K562 (cell line): ENCODE data around the gene ADGRE1. TPM values are rescaled to one million over a fixed set of nuclear protein-coding genes. Genes with fewer than 3 reads are reported as not detected.
A peak's percentile ranks its signal among the peaks of the same experiment; 100 is the strongest.
"Not testable (repeated sequence)": the region's sequence is repeated elsewhere in the genome, so short reads cannot be mapped to it uniquely, and the experiment has no call there.

ENCODE experiments used
- ATAC-seq: fragments of 200-7000 bp; cut with Tn5 transposase; 3 replicates; pipeline ENCODE4 v1.9.1; 2020; ENCODE audit warnings: moderate library complexity
- BruUV-seq: library from RNA; stranded (reverse); fragments of 400-500 nt; replicated peaks from 2 replicates; lab custom pipeline; 2021; lab: Mats Ljungman, UMichigan
- CTCF ChIA-PET: fragments of 300-600 bp; formaldehyde crosslinking; extraction: SDS; loops from one replicate; lab custom pipeline; 2021; ENCODE audit warnings: low intra/inter-chr PET ratio; lab: Yijun Ruan, JAX
- POLR2A ChIA-PET: fragments of 300-600, 350-650 bp; sonication (Branson Sonifier 250); formaldehyde crosslinking; extraction: SDS; loops from one replicate; lab custom pipeline; 2021; ENCODE audit warnings: antibody characterized with exemption, inconsistent platforms; lab: Yijun Ruan, JAX
- DNase-seq, 4 experiments: peaks; one replicate each; pipeline versions ENCODE4 v3.0.0 to v3.0.0-alpha.2; 2011 to 2018; ENCODE audit warnings: low spot score in 3 of 4, mixed read lengths in 3 of 4; ENCODE audit errors: extremely low read depth in 1 of 4
- FAIRE-seq: peaks from 2 replicates; lab custom pipeline; 2011; peaks lifted over from hg19 to GRCh38; lab: Jason Lieb, UNC
- H2AFZ ChIP-seq: 2 replicates; pipeline ENCODE4 v1.6.0; 2011; ENCODE audit warnings: low read depth, low read length, control low read depth, inconsistent platforms
- H3K27ac ChIP-seq: fragments of 200-600 bp; 3 replicates; pipeline ENCODE4 v1.8.0; 2011; ENCODE audit warnings: low read depth, mild to moderate bottlenecking, control low read depth, inconsistent platforms, low read length, moderate library complexity, mixed read lengths; ENCODE audit errors: extremely low read depth
- H3K27me3 ChIP-seq, 2 experiments: fragments of 300-600 bp in 1 of 2; 2 replicates in 1 of 2; 3 replicates in 1 of 2; pipeline versions ENCODE4 v1.6.0 to v1.8.0; 2011; ENCODE audit warnings: inconsistent platforms in 2 of 2, low read length in 2 of 2, mild to moderate bottlenecking in 1 of 2, mixed read lengths in 1 of 2, moderate library complexity in 1 of 2; ENCODE audit not compliant: control insufficient read depth in 2 of 2, insufficient read depth in 2 of 2
- H3K36me3 ChIP-seq: fragments of 300-600 bp; 3 replicates; pipeline ENCODE4 v1.8.0; 2011; ENCODE audit warnings: mild to moderate bottlenecking, low read length, inconsistent platforms; ENCODE audit not compliant: control insufficient read depth, insufficient read depth
- H3K4me1 ChIP-seq, 2 experiments: fragments of 200-600 bp in 1 of 2; replicated peaks in 1 of 2; 2 replicates in 1 of 2; 3 replicates in 1 of 2; pipeline versions ENCODE4 v1.5.1 to v1.8.0; 2011; ENCODE audit warnings: inconsistent platforms in 2 of 2, low read length in 2 of 2, mild to moderate bottlenecking in 1 of 2, mixed read lengths in 1 of 2, moderate library complexity in 1 of 2; ENCODE audit not compliant: control insufficient read depth in 2 of 2, insufficient read depth in 2 of 2
- H3K4me2 ChIP-seq: 2 replicates; pipeline ENCODE4 v1.6.1; 2011; ENCODE audit warnings: low read length, control low read depth, inconsistent platforms, mixed read lengths; ENCODE audit not compliant: insufficient read depth
- H3K4me3 ChIP-seq: fragments of 200-600 bp; sonication (generic), shearing (Covaris generic); 2 replicates; pipeline ENCODE4 v1.5.1; 2016; ENCODE audit warnings: control low read depth, inconsistent platforms
- H3K79me2 ChIP-seq: fragments of 200-600 bp; 3 replicates; pipeline ENCODE4 v1.8.0; 2011; ENCODE audit warnings: low read length, inconsistent platforms; ENCODE audit not compliant: control insufficient read depth, insufficient read depth
- H3K9ac ChIP-seq, 2 experiments: 2 replicates each; pipeline versions ENCODE4 v1.6.0 to v1.6.1; 2011; ENCODE audit warnings: low read depth in 2 of 2, low read length in 2 of 2, control low read depth in 1 of 2, inconsistent platforms in 1 of 2, mild to moderate bottlenecking in 1 of 2, mixed read lengths in 1 of 2; ENCODE audit not compliant: insufficient read depth in 1 of 2
- H3K9me1 ChIP-seq: one replicate; pipeline ENCODE4 v1.6.0; 2011; ENCODE audit warnings: inconsistent platforms, mild to moderate bottlenecking, low read length, moderate library complexity; ENCODE audit not compliant: control insufficient read depth, insufficient read depth
- H3K9me3 ChIP-seq: replicated peaks from 2 replicates; pipeline ENCODE4 v1.5.1; 2011; ENCODE audit warnings: low read depth, low read length, inconsistent platforms; ENCODE audit not compliant: control insufficient read depth, insufficient read depth
- H4K20me1 ChIP-seq: replicated peaks from 2 replicates; pipeline ENCODE4 v1.6.1; 2011; ENCODE audit warnings: low read length, inconsistent platforms, mixed read lengths; ENCODE audit not compliant: control insufficient read depth, insufficient read depth
- CBFA2T2 ChIP-seq: fragments of 450-650 bp; conservative IDR thresholded peaks from 2 replicates; pipeline ENCODE4 v1.6.1; 2017; ENCODE audit warnings: mild to moderate bottlenecking
- FOXK1 ChIP-seq: sonication (generic); formaldehyde crosslinking; IDR thresholded peaks from 2 replicates; pipeline ENCODE4 v1.8.0; 2022; ENCODE audit warnings: missing genetic modification reagents, mild to moderate bottlenecking, borderline replicate concordance
- RAD51 ChIP-seq: fragments of 450-650 bp; IDR thresholded peaks from 2 replicates; pipeline ENCODE4 v1.7.1; 2016; ENCODE audit warnings: low read depth, mild to moderate bottlenecking, borderline replicate concordance
- WGBS: fragments of 100-300 bp; shearing (Covaris generic); methylation state at CpG from one replicate; pipeline ENCODE4 v1.1.6; 2016; ENCODE audit warnings: low coverage, mixed read lengths; ENCODE audit not compliant: insufficient coverage; ENCODE audit errors: missing lambda C conversion rate; 5-methylcytosine and 5-hydroxymethylcytosine counted together
- in situ Hi-C: fragments of 300-500 bp; cut with MboI; formaldehyde crosslinking; loops from 4 replicates; pipeline ENCODE4 v1.15.0; 2018; ENCODE audit warnings: inconsistent platforms, mixed read lengths
- intact Hi-C: fragments of 100-400 bp; cut with micrococcal nuclease; formaldehyde crosslinking; loops from 2 replicates; pipeline ENCODE4 v1.14.2; 2022
- polyA plus RNA-seq, 8 experiments: library from polyadenylated mRNA; depleted of rRNA in 4 of 8; stranded (reverse) in 5 of 8; unstranded in 3 of 8; fragments of >200 nt; fragmentation: Nextera tagmentation in 2 of 8; fragmentation: Illumina TruSeq in 1 of 8; extraction: Ambion mirVana in 2 of 8; extraction: Trizol in 1 of 8; gene quantifications; 2 replicates each; pipeline versions ENCODE4 v1.2.1 to v1.2.3, GENCODE V29; 2011 to 2014; ENCODE audit warnings: inconsistent platforms in 1 of 8, missing spikeins in 1 of 8
- total RNA-seq, 7 experiments: library from RNA; depleted of rRNA in 6 of 7; stranded (reverse); fragments of >200 nt in 6 of 7; fragmentation: Illumina TruSeq in 2 of 7; extraction: Trizol in 2 of 7; gene quantifications; 2 replicates each; pipeline versions ENCODE4 v1.2.1 to v1.2.3, GENCODE V29; 2011 to 2021; ENCODE audit warnings: low replicate concordance in 1 of 7
- TF ChIP-seq, protein P1 (sequence below): fragments of 450-650 bp; formaldehyde crosslinking; IDR thresholded peaks from 2 replicates; pipeline ENCODE4 v1.4.0; 2020; ENCODE audit warnings: mild to moderate bottlenecking, mixed read lengths

Gene ADGRE1
- total and polyA plus RNA-seq, 9 of the 15 experiments (the other 6 are each of a cell fraction or from before 2014, with no cell fraction given) = 0.09 to 0.49 (median 0.25) TPM; not detected in 1

DNA sequence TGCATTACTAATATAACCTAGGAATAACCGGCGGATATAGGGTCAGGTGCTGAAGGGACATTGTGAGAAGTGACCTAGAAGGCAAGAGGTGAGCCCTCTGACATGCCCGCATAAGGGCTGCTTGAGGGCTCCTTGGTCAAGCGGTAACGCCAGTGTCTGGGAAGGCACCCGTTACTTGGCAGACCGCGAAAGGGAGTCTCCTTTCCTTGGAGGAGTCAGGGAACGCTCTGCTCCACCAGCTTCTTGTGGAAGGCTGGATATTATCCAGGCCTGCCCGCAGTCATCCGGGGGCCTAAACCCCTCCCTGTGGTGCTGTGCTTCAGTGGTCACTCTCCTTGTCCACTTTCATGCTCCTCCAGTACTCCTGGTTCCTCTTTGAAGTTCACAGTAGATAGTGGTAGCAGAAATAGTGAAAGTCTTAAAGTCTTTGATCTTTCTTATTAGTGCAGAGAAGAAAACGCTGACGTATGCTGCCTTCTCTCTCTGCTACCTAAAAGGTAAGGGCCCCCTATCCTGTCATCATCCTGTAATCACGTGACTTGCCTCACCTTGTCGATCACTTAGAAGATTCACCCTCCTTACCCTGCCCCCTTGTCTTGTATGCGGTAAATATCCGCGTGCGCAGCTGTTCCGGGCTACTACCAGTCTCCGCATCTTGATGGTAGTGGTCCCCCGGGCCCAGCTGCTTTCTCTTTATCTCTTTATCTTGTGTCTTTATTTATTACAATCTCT is 18.1 kb upstream of the ADGRE1 start:
- not testable (repeated sequence) for BruUV-seq
- CTCF ChIA-PET = interaction anchor here (0.5 kb wide), 1 partner anchor 484 kb away, joined by 3 read pairs; no protein-coding TSS in a partner anchor

More for the DNA sequence above, 18.1 kb upstream of the ADGRE1 start:
- H3K27me3 ChIP-seq, DNase-seq, H3K9me3 ChIP-seq, H3K4me3 ChIP-seq, H3K79me2 ChIP-seq, H3K36me3 ChIP-seq, H2AFZ ChIP-seq, ATAC-seq, H3K9ac ChIP-seq, H3K4me1 ChIP-seq, H3K9me1 ChIP-seq, H3K4me2 ChIP-seq, POLR2A ChIA-PET, FAIRE-seq, H3K27ac ChIP-seq, H4K20me1 ChIP-seq: not testable (repeated sequence)
- TF ChIP-seq RAD51 (peak; percentile 53), FOXK1 (CRISPR knock-in tag) (0 out of 2 replicates have a peak, but pooled peaks have one; percentile 37), CBFA2T2 (0 out of 2 replicates have a peak, but pooled peaks have one; percentile 4)
- TF ChIP-seq, protein P1, sequence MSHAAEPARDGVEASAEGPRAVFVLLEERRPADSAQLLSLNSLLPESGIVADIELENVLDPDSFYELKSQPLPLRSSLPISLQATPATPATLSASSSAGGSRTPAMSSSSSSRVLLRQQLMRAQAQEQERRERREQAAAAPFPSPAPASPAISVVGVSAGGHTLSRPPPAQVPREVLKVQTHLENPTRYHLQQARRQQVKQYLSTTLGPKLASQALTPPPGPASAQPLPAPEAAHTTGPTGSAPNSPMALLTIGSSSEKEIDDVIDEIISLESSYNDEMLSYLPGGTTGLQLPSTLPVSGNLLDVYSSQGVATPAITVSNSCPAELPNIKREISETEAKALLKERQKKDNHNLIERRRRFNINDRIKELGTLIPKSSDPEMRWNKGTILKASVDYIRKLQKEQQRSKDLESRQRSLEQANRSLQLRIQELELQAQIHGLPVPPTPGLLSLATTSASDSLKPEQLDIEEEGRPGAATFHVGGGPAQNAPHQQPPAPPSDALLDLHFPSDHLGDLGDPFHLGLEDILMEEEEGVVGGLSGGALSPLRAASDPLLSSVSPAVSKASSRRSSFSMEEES (CRISPR knock-in tag) = peak; percentile 86
- in situ Hi-C loops = loop anchor here (5.0 to 10.0 kb wide), 3 partner anchors 227 to 742 kb away; no protein-coding TSS in a partner anchor
- 52% methylated on average over 19 of the region's 22 CpGs for WGBS
- intact Hi-C loops = loop anchor here (10.0 kb wide), 2 partner anchors 105 to 825 kb away; partner anchors contain the start of gene SH2D3A
